Activated effector memory CD4-positive, alpha-beta T cell treated with anti-CD3 and anti-CD28 coated beads, Interleukin-2, amount 50 U/mL, for 16 hours (primary cell): ENCODE results near the gene GLP2R.

Experiments used
- DNase-seq: peaks from one replicate; pipeline ENCODE4 v3.0.0-alpha.2; 2020

GLP2R gene

GRCh38 chr17:9926150-9926804 is 100.6 kb downstream of the GLP2R start:
- DNase-seq: no peak

GRCh38 chr17:9928601-9929333 is 103.0 kb downstream of the GLP2R start:
- DNase-seq: no peak

- no peak for DNase-seq
These were observed 104.1 kb downstream of the GLP2R start for GRCh38 chr17:9929871-9930270.

- DNase-seq: no peak
These were observed 105.5 kb downstream of the GLP2R start for GRCh38 chr17:9931144-9931741.

GRCh38 chr17:9932491-9932890 is 106.8 kb downstream of the GLP2R start:
- DNase-seq: no peak

GRCh38 chr17:9934331-9934730 is 108.6 kb downstream of the GLP2R start:
- no peak for DNase-seq

- DNase-seq: no peak
These were observed 109.7 kb downstream of the GLP2R start for GRCh38 chr17:9935408-9935807.

GRCh38 chr17:9936095-9936494 is 110.4 kb downstream of the GLP2R start:
- DNase-seq: no peak

GRCh38 chr17:9937241-9937761 is 111.6 kb downstream of the GLP2R start:
- DNase-seq: no peak

- no peak for DNase-seq
These were observed 112.2 kb downstream of the GLP2R start for GRCh38 chr17:9937901-9938300.

- no peak for DNase-seq
These were observed 113.0 kb downstream of the GLP2R start for GRCh38 chr17:9938764-9939163.

GRCh38 chr17:9940841-9941240 is 115.1 kb downstream of the GLP2R start:
- no peak for DNase-seq

- DNase-seq: no peak
These were observed 115.6 kb downstream of the GLP2R start for GRCh38 chr17:9941305-9941704.
